ENCODE results near the gene PLET1.

GRCh38 chr11:112303616-112304015 lies 43.0 kb upstream of the PLET1 start:
- TF ChIP-seq SIN3A (IDR thresholded peaks at IDR 0.05; ENCODE audit: borderline replicate concordance, insufficient read depth, low read length) (no peak), POLR2AphosphoS5 (IDR thresholded peaks at IDR 0.05; ENCODE audit: low read depth, low read length) (no peak)

Measured in PFSK-1 (cell line).